HUES48 (cell line): ENCODE results near the gene ZMYM3.
A peak's percentile ranks its signal among the peaks of the same experiment; 100 is the strongest.

Experiments
- H3K27ac ChIP-seq: one replicate; pipeline ENCODE4 v1.7.0; 2013; ENCODE audit warnings: low read depth, low read length, inconsistent platforms
- H3K27me3 ChIP-seq: 2 replicates; pipeline ENCODE4 v1.6.1; 2013; ENCODE audit warnings: mild to moderate bottlenecking, low read length; ENCODE audit not compliant: control insufficient read depth, insufficient read depth
- H3K36me3 ChIP-seq: 2 replicates; pipeline ENCODE4 v1.6.1; 2013; ENCODE audit warnings: low read length; ENCODE audit not compliant: control insufficient read depth, insufficient read depth
- H3K4me1 ChIP-seq: 2 replicates; pipeline ENCODE4 v1.6.1; 2013; ENCODE audit warnings: mild to moderate bottlenecking, low read length; ENCODE audit not compliant: control insufficient read depth, insufficient read depth
- H3K4me3 ChIP-seq: 2 replicates; pipeline ENCODE4 v1.5.1; 2013; ENCODE audit warnings: mild to moderate bottlenecking, low read depth, low read length
- H3K9ac ChIP-seq: 2 replicates; pipeline ENCODE4 v1.6.1; 2013; ENCODE audit warnings: mild to moderate bottlenecking, low read depth, low read length, moderate library complexity
- H3K9me3 ChIP-seq: 2 replicates; pipeline ENCODE4 v1.6.1; 2013; ENCODE audit warnings: low read length; ENCODE audit not compliant: control insufficient read depth, insufficient read depth

The ZMYM3 gene

GRCh38 chrX:71199252-71200008 lies 54.5 kb downstream of the ZMYM3 start:
- H3K27ac ChIP-seq: no peak overlapping the region
- H3K4me3 ChIP-seq: no peak overlapping the region
- H3K4me1 ChIP-seq: no peaks in the 10 kb centered on the region
- no peaks in the 10 kb centered on the region for H3K36me3 ChIP-seq
- H3K9ac ChIP-seq: no peak overlapping the region
- H3K9me3 ChIP-seq: peaks cover 13% of the 10 kb centered on the region; the same call in 1 of the 2 replicates
- no peaks in the 10 kb centered on the region for H3K27me3 ChIP-seq

DNA sequence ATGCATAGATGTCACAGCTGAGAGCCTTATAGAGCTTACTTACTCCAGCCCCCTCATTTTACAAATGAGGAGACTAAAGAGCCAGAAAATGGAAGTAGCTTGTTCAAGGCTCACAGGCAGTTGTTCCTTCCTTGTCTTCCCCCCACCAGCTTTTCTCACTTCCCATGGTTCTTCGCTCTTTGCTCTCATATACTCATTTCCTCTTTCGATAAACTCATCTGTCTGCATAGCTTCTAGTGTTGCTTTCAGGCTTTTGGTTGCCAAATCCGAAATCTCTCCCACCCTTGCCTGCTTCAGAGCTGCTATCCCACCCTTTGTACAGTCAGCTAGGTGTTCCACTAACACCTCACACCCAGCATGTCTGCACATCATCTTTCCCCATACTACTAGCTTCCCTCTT lies 55.9 kb downstream of the ZMYM3 start:
- Histone ChIP-seq H3K4me3 (no peak overlapping the region), H3K27me3 (no peaks in the 10 kb centered on the region), H3K9me3 (peaks cover 17% of the 10 kb centered on the region), H3K27ac (no peak overlapping the region), H3K36me3 (no peaks in the 10 kb centered on the region), H3K9ac (no peak overlapping the region), H3K4me1 (no peaks in the 10 kb centered on the region)

DNA sequence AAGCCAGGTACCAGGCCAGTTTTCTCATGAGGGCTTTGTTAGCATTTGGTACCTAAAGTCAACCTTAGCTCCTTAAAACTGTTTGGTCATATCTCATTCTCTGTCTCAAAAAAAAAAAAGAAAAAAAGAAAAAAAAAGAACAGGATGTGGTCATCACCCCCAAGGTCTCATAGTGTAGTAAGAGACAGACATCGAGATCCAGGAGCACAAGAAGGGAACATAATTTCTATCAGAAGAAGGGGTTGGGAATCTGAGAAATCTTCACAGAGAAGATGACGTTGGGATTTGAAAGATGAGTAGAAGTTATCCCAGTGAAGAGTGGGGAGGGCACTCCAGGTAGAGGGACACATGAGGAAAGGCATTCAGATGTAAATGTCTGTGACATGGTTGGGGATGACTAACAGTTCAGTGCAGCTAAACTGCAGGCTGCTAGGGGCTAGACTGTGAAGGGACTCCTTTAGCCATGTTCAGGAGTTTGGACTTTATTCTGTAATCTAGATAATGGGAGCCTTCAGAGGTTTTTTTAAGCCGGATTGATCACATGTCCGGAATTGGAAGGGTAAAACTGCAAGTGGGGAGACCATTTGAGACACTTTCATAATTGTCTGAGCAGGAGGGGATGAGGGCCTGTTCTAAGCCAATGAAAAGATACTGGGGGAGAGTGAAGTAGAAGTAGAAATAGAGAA lies 57.8 kb downstream of the ZMYM3 start:
- Histone ChIP-seq H3K4me1 (0 out of 2 replicates have a peak, but pooled peaks cover under 1% of the 10 kb centered on the region), H3K4me3 (no peak overlapping the region), H3K27ac (peak overlapping the region; percentile 64), H3K27me3 (no peaks in the 10 kb centered on the region), H3K9me3 (peaks cover 17% of the 10 kb centered on the region), H3K36me3 (no peaks in the 10 kb centered on the region), H3K9ac (no peak overlapping the region)

GRCh38 chrX:71191248-71191647 lies 62.7 kb downstream of the ZMYM3 start:
- H3K9me3 ChIP-seq: peaks cover 12% of the 10 kb centered on the region
- H3K4me3 ChIP-seq: no peak overlapping the region
- H3K36me3 ChIP-seq: no peaks in the 10 kb centered on the region
- H3K9ac ChIP-seq: no peak overlapping the region
- H3K4me1 ChIP-seq: 0 out of 2 replicates have a peak, but pooled peaks cover 4% of the 10 kb centered on the region
- H3K27ac ChIP-seq: peak overlapping the region; percentile 67
- no peaks in the 10 kb centered on the region for H3K27me3 ChIP-seq
